Stimulated activated CD8-positive, alpha-beta memory T cell treated with anti-CD3 and anti-CD28 coated beads, Interleukin-2, amount 100 ng/mL, for 1 hour (primary cell): ENCODE results near the gene MECR.
"Not testable (repeated sequence)": the region's sequence is repeated elsewhere in the genome, so short reads cannot be mapped to it uniquely, and the experiment has no call there.

Experiments used
- DNase-seq, 2 donors: peaks; one replicate each; pipeline ENCODE4 v3.0.0-alpha.2; 2020; ENCODE audit warnings: low read depth in 2 of 2

The MECR gene

DNA sequence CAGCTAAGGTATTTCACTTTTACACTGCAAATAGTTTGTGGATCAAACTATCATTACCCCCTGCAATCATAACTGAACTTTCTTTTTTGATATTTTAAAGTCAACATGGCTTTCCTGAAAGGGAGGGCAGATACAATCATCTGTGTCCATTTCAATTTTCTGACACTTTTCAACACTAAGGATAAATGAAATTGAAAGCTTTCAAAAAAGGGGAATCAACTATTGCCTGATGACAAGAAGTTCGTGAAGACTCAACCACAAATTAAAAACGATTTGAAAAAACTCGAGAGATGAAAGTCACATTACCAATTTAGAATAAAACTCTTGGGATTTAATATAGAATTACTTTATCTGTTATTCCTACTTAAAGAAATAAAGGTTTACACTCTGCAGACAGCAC lies 60.8 kb downstream of the MECR start:
- no peak for DNase-seq

DNA sequence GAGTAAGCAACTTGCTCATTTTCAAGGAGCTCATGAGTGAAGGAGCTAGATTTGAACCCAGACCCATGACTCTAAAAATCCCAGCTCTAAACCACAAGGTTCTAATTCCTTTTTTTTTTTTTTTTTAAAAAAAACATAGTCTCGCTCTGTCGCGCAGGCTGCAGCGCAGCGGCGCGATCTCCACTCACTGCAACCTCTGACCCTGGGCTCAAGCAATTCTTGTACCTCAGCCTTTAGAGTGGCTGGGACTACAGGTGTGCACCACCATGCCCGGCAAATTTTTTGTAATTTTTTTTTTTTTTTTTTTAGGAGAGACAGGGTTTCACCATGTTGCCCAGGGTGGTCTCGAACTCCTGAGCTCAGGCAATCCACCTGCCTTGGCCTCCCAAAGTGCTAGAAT lies 62.8 kb downstream of the MECR start:
- DNase-seq: no peak

DNA sequence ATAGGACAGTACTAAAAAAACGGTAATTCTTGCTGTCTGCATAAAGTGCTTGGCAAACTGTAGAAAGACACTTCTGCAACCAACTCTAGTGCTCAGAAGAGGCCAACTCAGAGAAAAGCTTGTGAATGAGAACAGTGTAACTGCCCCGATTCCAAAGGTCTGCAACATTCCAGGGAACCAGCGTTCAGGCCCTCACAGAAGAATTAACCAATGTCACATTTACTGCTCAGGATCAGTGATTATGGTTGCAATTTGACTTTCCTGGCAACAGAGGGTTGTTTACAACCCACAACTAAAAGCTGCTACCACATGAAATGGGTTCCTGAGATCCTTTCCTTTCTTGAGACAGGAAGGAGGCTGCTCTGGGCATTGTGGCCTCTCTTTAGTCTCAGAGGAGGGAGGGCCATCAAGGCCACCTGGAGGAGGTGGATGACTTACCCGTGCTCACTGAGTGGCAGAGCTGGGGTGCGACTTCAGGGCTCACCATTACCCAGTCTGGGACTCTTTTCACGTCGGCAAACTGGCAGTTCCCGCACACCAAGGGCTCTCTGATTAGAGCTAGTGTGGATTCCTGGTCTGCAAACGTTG lies 64.3 kb downstream of the MECR start:
- no peak for DNase-seq

DNA sequence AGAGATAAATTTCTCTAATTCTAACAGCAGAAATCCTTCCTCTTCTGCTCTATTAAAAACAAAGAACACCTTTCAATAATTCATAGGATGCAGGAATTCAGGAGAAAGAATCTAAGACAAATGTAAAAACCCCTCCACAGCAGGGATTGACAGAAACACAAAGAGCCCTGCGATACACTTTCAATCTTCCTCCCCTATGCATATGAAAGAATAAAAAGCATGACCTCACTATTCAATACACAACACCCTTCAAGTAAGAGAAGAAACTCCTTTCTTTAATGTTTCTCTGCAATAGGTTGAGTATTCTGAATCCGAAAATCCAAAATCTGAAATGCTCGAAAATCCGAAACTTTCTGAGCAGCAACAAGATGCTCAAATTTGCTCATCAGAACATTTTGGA lies 66.1 kb downstream of the MECR start:
- no peak for DNase-seq

DNA sequence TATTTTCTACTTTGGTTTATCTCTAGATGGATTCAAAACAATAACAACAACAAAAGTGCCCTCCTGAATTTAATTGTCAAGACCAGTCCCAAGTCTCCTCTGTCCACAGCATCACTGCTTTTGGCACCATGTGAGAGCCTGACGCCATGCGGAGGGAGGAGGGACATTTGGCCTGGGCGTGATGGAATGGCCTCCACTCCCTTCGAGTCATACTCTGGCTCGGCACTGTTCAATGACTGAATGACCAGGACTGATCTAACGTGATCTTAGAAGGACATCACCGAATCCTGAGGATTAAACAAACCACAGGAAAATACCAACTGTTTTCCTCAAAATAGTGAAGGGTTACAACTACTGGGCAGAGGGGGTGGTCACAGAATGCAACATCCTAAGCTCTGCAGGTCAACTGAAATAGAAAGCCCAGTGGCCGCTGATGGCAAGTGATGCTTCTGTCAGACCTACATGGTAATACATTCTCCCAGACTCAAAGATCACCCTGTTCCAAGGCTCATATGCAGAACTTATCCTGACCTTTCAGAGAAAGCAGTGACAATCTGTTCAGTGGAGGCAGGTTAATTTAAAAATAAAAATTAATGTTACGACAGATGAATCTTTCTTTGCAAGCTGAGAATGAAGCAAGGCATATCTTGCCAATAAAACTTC lies 68.1 kb downstream of the MECR start:
- DNase-seq: no peak

DNA sequence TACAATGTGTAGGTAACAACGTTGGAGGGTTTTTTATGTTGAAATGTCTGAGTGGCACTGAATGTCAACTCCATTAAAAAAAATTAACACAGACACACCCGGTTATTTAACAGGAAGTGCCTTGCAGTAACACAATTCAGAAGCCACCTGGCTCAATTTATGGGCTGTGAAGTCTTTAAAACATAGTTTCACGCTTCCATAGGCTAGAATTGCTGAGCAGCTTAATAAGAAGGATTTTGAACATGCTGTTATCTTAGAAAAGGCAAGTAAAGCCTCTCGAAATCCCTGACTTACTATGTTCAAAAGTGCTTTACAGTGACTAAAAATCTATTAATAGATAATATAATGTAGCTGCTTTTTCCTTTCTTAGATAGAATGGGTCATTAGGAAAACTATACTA lies 68.7 kb downstream of the MECR start:
- no peak for DNase-seq

DNA sequence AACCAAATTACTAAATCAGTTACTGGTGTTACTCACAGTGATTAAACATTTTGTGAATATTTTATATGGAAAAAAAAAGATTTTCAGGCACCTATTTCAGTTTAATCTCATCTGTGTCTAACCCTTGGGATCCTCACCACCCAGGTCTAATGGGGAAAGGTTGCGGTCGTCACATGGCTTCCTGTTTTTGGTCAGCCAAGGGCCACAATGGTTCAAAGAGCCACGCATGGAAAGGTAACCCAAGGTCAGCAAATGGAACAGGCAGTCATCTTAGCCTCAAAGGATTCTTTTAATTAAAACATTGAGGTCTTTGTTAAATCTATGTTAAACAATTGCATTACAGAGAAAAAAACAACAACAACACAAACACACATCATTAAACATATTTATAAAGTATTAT lies 71.0 kb downstream of the MECR start:
- DNase-seq: no peak

DNA sequence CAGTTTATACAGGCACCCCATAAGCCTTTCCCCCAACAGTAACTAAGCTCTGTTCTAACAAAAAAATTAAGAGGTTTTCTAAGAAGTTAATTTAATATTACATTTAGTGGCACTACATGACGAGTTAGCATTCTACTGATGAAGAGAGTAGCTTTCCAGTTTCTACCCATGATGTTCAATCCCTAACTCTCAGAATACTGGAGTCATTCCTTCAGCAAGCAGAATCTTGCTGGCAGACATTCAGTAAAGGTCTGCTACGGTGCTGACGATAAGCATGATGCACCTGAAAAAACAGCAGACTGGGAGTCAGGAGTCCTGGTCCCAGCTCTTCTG lies 73.5 kb downstream of the MECR start:
- no peak for DNase-seq

DNA sequence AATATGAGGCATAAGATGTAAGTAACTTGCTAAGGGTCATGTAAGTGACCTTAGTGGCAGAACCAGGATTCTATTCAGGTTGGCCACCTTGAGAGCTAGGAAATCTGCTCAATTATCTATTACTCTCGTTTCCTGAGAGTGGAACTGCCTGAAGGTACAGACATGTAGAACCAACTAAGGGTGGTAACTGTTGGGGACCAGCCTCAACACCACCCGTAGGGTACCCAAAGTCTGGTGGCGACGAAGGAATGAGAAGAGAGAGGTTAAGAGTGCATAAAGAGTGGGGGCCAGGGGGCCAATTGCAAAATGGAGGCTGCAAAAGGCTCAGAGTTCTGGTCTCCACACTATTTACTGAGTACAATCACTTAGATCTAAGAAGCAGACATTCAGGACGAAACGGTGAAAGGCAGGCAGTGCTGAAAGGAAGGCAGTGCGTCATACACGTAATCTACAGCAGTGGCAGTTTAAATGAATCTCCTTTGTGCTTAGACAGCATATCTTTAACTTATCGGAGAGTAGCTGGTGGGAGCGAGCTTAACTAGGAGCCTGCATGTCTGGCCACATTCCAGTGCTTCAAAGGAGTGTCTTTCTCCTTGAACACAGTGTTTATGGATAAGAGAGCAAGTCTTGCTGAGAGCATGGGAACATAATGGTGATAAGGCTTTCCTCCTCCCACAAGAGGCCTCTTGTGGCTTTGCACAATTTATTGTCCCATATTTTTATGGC lies 74.0 kb downstream of the MECR start:
- no peak for DNase-seq

DNA sequence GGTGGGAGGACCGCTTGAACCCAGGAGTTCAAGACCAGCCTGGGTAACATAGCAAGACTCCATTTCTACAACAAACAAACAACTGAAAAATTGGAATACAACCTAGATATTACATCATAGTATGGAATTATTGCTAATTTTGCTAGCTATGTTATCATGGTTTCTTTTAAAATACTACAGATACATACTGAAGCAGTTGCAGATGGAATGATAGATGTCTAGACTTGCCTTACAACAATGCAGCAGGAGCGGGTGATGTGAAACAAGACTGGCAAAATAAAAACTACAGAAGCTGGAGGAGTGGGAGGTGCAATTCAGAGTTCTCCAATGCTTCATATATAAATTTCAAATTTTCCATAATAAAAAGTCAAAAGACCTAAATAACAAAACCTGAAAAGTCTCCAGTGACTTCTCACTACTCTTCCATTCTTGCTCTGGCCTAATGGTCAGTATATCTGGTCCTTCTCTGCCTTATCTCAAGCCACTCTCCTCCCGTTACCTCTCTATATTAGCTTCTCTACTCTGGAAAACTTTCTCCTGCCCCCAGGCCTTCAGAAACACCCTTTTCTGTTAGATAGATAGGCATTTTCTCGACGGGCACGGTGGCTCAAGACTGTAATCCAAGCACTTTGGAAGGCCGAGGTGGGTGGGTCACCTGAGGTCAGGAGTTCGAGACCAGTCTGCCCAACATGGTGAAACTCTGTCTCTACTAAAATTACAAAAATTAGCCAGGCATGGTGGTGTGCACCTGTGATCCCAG lies 78.5 kb downstream of the MECR start:
- DNase-seq: no peak

DNA sequence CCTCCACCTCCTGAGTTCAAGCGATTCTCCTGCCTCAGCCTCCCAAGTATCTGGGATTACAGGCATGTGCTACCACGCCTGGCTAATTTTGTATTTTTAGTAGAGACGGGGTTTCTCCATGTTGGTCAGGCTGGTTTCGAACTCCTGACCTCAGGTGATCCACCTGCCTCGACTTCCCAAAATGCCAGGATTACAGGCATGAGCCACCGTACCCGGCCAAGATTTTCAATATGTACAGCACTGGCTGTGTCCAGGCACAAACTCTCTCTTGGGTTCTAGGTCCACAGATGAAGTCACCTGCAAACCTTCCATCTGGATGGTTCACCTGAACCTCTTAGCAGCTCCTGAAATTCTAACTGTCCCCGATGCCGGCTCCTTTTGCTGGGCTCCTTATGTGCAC lies 80.4 kb downstream of the MECR start:
- DNase-seq: not testable (repeated sequence)

DNA sequence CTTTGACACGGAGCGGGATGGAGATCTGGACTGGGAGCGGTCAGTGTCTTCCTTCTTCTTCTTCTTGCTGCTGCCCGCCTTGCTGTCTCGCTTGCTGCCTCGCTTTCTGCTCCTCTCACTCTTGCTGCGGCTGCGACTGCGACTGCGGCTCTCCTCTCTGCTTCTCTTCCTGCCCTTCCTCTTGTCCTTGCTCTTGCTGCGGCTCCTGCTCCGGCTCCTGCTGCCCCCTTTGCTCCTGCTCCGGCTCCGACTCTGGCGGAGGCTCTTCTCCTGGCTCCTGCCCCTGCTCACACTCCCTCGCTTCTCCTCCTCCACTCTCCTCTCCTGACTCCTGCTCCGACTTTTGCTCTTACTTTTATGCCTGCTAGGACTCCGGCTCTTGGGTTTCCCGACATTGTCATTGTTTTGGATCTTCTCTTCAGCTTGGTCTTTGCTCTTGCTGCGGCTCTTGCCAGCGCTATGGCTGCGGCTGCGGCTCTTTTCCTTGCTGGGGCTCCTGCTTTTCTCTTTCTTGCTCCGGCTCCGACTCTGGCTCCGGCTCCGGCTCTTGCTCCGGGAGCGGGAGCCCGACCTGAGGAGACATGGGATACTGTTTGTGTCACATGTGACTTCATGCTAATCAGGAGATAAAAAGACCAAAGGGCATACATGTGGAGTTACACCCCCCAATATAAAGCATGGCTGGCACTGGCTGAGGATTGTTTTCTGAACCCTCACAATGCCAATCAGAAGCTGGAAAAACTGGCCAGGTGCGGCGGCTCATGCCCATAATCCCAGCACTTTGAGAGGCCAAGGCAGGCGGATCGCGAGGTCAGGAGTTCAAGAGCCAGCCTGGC lies 81.9 kb downstream of the MECR start:
- DNase-seq: no peak

DNA sequence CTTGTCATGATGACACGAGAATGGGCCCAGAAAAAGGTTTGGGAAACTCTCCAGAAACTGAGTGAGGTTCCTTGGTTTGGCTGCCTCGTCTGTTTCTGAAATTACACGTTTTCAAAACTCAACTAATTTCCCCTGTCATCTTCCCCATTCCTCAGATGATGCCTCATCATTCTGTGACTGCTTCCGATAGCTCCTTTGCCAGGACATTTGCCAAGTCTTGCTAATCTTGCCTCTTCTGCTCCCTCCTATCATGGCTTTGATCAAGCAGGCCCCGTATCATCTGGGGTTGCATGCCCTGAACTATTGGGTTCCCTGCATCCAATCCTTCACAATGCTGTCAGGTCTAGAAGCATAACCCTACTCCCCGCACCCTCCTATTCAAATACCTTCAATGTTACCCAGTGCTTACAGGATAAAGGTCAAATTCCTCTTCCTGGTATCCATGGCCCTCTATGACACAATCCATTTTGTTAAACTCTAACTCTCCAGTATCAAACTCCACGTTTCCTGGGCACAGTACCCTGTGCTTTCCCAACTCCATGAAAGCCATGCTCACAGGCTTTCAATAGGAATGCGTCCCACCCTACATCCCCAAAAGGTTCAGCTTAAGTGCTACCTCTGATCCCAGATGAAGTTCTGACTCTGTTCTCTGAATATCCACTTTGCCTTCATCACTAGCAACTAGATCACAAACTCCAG lies 84.8 kb downstream of the MECR start:
- no peak for DNase-seq

DNA sequence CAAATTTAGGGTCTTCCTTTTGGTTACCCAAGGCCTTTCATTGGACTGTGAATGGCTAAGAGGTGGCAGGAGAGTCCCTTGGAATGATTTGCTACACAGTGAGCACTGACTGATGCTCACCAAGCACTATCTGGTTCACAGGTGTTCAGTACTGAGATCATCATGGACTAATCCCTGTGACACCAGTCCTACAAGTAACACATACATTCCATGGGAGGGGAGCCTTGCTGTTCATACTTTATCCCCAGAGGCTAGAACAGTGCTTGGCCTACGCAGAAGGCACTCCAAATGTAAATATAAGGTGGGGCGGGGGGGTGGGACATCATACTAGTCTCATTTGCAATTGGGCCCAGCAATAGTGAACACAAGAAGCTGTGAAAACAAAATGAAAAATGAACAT lies 86.6 kb downstream of the MECR start:
- DNase-seq: no peak

DNA sequence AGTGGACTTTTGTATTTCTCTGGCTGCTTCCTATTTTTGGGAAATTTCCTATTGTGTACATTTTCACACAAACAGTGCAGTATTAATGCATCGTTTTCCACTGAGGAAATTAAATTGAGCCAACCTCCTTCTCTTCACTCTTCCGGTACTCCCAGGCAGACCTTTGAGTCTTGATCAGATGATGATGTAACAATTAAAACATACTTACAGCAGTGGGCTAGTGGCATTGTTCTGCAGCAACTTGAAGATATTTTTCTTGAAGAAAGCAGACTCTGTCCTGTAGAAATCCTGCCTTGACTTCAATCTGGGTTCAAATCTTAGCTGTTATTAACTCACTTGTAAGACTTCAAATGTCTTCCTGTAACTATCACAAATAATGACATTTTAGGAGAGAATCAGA lies 88.0 kb downstream of the MECR start:
- no peak for DNase-seq
